HL-60 (cell line): ENCODE results near the gene USF1.

Experiments used
- DNase-seq, 2 experiments: peaks; one replicate each; pipeline ENCODE4 v3.0.0-alpha.2; 2010 to 2020; ENCODE audit warnings: low read depth in 1 of 2, low spot score in 1 of 2
- H3K27ac ChIP-seq: fragments of 250-450 bp; sonication (Bioruptor Pico); replicated peaks from 2 replicates; pipeline ENCODE4 v1.5.1; 2020; ENCODE audit warnings: mild to moderate bottlenecking, moderate library complexity
- H3K27me3 ChIP-seq: fragments of 250-450 bp; sonication (Bioruptor Pico); 2 replicates; pipeline ENCODE4 v1.5.1; 2021; ENCODE audit warnings: mild to moderate bottlenecking, moderate library complexity; ENCODE audit not compliant: insufficient read depth, poor library complexity, severe bottlenecking
- H3K4me3 ChIP-seq: replicated peaks from 2 replicates; pipeline ENCODE4 v1.5.1; 2011; ENCODE audit warnings: mild to moderate bottlenecking, control low read depth, low read length; ENCODE audit not compliant: insufficient read depth
- CTCF ChIP-seq: IDR thresholded peaks from one replicate; pipeline ENCODE4 v1.5.1; 2011; ENCODE audit warnings: low read length, control low read depth, inconsistent platforms; ENCODE audit not compliant: insufficient read depth
- GABPA ChIP-seq: IDR thresholded peaks from 2 replicates; pipeline ENCODE4 v1.6.1; 2012; ENCODE audit warnings: low read depth
- POLR2AphosphoS5 ChIP-seq: IDR thresholded peaks from 2 replicates; pipeline ENCODE4 v1.6.1; 2012; ENCODE audit warnings: low read depth
- SPI1 ChIP-seq: IDR thresholded peaks from 2 replicates; pipeline ENCODE4 v1.6.1; 2012; ENCODE audit warnings: low read depth, mild to moderate bottlenecking, borderline replicate concordance
- TF ChIP-seq, protein P1 (sequence below): IDR thresholded peaks from 2 replicates; pipeline ENCODE4 v1.6.1; 2012; ENCODE audit warnings: low read depth; ENCODE audit not compliant: insufficient replicate concordance

Gene USF1

GRCh38 chr1:161088587-161089110, 42.9 kb upstream of the USF1 start:
- Histone ChIP-seq H3K27me3 (no peaks in the 10 kb centered on the region), H3K4me3 (no peak overlapping the region), H3K27ac (no peak overlapping the region)
- TF ChIP-seq POLR2AphosphoS5 (no peak), GABPA (no peak), CTCF (no peak), SPI1 (no peak)
- TF ChIP-seq, protein P1, sequence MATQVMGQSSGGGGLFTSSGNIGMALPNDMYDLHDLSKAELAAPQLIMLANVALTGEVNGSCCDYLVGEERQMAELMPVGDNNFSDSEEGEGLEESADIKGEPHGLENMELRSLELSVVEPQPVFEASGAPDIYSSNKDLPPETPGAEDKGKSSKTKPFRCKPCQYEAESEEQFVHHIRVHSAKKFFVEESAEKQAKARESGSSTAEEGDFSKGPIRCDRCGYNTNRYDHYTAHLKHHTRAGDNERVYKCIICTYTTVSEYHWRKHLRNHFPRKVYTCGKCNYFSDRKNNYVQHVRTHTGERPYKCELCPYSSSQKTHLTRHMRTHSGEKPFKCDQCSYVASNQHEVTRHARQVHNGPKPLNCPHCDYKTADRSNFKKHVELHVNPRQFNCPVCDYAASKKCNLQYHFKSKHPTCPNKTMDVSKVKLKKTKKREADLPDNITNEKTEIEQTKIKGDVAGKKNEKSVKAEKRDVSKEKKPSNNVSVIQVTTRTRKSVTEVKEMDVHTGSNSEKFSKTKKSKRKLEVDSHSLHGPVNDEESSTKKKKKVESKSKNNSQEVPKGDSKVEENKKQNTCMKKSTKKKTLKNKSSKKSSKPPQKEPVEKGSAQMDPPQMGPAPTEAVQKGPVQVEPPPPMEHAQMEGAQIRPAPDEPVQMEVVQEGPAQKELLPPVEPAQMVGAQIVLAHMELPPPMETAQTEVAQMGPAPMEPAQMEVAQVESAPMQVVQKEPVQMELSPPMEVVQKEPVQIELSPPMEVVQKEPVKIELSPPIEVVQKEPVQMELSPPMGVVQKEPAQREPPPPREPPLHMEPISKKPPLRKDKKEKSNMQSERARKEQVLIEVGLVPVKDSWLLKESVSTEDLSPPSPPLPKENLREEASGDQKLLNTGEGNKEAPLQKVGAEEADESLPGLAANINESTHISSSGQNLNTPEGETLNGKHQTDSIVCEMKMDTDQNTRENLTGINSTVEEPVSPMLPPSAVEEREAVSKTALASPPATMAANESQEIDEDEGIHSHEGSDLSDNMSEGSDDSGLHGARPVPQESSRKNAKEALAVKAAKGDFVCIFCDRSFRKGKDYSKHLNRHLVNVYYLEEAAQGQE: no peak
- DNase-seq: no peak

- no peak for DNase-seq
- TF ChIP-seq POLR2AphosphoS5 (no peak), CTCF (no peak), SPI1 (no peak)
- TF ChIP-seq, protein P1: no peak
- Histone ChIP-seq H3K4me3 (no peak overlapping the region), H3K27me3 (no peaks in the 10 kb centered on the region), H3K27ac (no peak overlapping the region)
Measured at GRCh38 chr1:161086457-161086856, 40.7 kb upstream of the USF1 start.

- no peaks in the 10 kb centered on the region for H3K27me3 ChIP-seq
- no peak overlapping the region for H3K4me3 ChIP-seq
- no peak overlapping the region for H3K27ac ChIP-seq
- no peak for TF ChIP-seq CTCF
- TF ChIP-seq, protein P1: no peak
- no peak for TF ChIP-seq SPI1
- TF ChIP-seq POLR2AphosphoS5: no peak
- no peak for TF ChIP-seq GABPA
- no peak for DNase-seq
Measured at GRCh38 chr1:161085165-161085564, 39.4 kb upstream of the USF1 start.
